Amniotic epithelial cell (primary cell): ENCODE data around the gene SV2B.

Source experiments
- DNase-seq: peaks from one replicate; pipeline ENCODE4 v3.0.0-alpha.2; 2010; ENCODE audit warnings: low read depth

The SV2B gene

DNA sequence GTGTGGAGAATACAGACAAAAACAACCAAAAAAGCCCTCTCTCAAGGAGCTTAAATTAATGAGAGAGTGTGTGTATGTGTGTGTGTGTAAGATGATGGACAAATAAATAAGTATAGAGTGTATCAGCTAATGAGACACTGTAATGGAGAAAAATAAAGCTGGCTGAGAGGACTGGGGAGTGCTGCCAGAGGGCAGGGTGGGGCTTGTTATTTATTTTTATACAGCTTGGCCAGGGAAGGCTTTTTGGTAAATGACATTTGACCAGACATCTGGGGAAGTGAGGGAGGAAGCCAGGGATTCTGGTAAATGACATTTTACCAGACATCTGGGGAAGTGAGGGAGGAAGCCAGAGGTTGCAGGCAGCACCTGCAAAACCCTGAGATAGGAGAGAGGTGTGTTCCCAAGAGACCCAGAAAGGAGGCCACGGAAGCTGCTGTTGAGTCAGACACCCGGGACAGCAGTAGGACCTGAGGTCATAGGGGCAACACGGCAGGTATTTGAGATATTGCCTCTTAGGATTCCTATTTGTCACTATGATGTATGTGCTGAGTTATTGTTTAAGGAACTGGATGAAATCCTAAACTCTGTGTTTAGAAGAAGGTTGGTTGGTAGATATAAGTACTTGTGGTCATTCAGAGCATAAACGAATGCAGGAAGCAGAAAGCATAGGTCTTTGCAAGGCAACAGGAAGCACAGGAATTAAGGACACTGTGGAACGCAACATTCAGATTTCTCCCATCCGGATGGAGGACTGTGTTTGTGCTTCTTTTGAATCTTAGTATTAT, 2.7 kb downstream of the SV2B start:
- no peak for DNase-seq

DNA sequence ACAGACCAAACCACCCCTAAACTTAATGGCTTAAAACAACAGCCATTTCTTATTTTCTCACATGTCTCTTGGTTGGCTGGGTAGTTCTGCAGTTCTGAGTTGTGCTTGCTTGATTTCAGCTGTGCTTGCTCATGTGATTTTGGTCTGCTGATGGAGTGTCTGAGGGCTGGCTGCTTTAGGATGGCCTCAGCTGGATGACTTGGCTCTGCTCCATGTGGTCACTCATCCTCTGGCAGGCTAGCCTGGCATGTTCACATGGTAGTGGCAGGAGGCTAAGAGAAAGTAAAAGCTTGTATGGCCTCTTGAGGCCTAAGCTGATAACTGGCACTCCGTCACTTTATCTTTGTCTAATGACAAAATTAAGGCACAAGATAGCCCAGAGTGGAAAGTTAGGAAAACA, 4.1 kb downstream of the SV2B start:
- DNase-seq = no peak

DNA sequence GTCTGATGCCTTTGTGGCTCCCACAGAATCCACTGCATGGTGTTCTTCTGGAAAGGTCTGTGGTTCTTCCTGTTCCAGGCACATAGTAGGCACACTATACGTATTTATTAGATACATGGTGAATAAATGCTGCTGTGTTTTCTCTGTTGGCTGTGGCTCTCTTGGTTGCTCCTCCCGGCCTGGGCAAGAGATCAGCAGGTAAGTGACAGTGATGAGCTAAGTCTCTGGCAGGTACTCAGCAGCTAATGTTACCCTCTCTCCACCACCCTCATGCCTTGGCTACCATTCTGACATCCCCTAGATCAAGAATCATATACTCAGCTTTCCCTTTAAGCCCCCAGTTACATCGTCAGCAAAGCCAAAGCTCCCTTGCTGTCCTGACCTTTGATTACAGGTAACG, 8.4 kb downstream of the SV2B start:
- no peak for DNase-seq

DNA sequence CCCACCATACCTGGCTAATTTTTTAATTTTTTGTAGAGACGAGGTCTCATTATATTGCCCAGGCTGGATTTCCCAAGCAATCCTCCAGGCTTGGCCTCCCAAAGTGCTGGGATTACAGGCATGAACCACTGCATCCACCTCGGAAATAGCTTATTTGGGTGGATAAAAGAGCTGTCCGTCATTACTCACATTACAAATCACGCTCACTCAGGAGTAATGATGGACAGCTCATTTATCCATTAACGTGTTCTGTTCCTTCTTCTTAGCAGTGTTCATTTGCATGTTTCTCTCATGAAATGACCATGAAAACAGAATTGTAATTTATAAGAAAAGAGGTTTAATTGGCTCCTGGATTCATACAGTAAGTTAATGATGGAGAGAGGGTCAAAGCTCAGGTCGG, 9.8 kb downstream of the SV2B start:
- no peak for DNase-seq

DNA sequence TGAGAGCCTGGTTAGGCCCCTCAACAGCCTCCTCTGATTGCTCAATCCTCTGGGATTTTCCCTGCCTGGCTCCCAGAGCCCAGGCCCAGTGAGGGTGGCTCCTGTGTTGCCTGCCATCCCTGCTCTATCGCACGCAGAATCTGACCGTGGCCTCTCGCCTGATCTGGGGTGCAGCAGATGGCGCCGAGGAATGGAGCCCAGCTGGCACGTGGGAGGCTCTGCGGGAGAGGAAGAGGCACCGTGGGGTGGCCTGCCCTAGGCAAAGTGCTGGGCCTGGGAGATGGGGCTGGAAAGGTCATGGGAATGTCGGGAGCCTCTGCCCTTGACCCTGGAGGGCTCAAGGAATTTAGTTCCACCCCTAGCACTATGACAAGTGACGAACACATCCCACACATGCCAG, 10.3 kb downstream of the SV2B start:
- no peak for DNase-seq

DNA sequence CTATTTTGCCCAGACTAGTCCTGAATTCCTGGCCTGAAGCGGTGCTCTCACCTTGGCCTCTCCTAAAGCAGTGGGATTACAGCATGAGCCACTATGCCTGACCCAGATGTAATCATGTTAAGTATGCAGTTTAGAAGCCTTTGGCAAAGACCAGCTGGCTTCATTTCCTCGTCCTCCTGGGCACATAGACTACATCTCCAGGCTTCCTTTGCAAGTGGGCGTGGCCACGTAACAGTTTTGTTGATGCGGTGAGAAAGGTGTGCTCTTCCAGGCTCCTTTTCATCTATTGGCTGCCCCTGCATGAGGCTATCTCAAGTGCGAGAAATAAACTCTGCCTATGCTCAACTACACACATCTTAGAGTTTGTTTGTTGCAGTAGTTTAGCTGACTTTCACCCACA, 13.0 kb downstream of the SV2B start:
- no peak for DNase-seq

DNA sequence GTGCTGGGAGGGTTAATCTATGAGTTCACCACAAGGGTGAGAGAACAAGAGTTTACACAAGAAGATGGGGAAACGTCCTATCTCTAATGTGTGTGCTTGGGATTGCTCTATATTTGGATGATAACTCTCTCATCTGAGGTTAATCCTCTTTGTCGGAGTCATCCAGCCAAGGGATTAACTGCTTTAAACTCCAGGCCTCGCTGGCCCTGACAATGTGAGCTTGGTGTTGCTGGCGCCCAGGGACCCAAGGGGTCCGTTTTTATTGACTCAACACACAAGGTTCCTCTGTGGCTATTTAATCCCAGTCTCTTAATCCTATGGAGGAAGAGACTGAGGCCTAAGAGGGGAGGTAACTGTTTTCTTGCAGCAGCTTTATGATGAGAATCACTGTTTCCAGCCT, 14.2 kb downstream of the SV2B start:
- DNase-seq = no peak

DNA sequence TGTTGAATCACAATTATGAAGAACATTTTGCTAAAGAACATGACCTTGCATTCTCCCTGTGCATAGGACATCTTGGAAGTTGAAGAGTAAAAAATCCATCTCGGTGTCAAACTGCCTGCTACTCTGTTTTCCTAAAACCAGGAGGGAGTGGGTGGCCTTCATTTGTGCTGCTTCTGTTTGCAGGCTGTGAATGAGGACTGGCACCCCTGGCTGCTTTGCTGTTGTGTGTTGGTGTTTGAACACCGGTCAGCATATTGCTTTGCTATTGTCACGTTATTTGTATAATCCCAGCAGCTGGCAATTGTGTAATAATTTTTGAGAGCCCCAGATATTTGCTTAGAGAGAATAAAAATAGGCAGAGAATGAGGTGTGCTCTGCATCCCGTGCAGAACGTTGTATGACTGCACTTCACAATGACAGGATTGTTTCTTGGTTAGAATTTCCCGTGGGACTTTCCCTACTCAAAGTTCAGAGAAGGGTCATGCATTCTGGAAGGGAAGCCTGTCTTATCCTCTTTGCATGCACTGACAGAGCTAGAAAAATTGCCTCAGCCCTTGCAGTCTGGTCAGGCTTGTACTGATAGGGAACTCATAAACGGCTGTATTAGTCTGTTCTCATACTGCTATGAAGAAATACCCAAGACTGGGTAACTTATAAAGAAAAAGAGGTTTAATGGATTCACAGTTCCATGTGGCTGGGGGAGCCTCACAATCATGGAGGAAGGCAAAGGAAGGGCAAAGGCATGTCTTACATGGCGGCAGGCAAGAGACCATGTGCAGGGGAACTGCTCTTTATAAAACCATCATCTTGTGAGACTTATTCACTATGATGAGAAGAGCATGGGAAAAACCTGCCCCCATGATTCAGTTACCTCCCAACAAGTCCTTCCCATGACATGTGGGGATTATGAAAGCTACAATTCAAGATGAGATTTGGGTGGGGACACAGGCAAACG, 16.3 kb downstream of the SV2B start:
- DNase-seq = peak; percentile 18

DNA sequence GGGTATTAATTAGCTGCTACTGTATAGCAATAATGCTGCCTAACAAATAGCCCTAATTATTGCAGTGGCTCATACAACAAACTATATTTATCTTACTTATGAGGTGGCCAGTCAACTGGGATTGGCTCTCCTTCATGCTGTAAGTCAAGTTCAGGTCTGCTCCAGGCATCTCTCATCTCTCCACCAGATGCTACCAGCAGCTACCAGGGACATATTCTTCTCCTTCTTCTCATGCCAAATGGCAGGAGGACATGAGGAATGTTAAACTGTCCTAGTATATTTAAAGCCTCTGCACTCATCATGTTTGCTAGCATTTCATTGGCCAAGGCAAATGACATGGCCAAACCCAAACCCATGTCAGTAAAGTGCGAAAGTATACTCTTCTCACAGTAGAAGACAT, 17.3 kb downstream of the SV2B start:
- no peak for DNase-seq

DNA sequence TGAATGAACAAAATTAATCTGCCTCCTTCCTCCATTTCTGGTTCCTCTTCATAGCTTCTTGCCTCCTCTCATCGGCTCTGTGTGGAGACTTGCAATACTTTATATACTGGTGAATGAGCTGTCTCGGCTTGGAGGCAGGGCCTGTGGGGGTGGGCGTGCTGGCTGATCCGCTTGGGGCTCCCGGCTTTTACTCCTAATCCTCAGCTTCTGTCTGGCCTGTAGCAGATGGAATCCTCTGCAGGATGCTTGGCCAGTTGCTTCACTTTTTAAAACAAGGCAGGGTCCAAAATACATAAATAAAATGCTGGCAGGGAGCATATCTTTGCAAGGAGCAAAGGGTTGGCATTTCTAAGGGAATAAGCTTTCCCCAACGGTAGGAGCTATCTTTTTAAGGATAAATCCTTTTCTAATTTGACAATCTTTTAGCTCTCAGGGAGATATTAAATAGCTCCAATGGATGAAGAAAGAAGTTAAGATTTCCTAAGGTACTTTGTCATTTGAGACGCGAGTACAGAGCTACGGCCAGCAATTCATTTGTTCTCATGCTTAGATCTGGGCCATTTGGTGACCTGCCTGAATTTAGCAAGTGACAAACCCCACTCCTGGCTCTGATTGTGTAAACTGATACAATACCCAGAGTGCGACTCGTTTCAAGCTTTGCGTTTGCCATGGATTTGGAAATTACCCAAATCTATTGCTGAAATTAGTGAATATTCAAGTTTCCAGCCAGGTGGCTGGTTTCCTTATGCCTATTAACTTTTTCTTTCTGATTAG, 18.9 kb downstream of the SV2B start:
- no peak for DNase-seq

DNA sequence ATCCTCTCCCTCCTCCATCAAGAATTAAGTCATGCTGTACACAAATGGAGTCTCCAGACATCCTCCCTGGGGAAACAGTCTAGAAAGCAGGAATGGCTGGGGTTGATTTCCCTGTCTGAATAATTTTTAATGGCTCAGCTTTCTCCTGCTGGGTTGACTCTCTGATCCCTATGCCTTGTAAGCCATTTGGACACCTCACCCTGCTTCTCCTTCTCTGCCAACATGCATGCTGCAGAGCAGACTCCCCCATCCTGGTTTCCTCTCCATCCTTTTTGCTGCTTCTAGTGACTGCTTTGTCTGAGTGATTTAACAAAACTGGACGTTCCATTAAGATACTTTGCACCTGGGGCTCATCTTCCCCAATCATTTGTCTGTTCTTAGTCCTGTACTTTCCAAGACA, 22.2 kb downstream of the SV2B start:
- no peak for DNase-seq

DNA sequence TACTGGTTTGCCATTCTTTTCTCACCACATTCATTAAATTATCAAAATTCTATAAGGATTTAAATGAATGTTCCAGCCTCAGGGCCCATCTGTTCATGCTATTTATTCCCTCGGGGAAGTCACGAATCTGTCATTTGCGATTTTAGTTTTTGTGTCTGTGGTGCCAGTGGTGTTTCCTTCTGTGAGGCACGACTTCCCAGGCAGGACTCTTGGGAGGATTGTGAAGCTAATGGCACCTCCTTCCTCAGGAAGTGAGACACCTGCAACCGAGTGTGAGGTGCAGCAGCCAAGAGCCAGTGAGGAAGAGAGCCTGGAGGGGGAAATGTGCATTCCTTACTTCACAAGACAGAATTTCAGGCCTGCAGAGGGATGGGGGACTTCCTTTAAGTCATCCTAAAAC, 24.1 kb downstream of the SV2B start:
- DNase-seq = no peak

DNA sequence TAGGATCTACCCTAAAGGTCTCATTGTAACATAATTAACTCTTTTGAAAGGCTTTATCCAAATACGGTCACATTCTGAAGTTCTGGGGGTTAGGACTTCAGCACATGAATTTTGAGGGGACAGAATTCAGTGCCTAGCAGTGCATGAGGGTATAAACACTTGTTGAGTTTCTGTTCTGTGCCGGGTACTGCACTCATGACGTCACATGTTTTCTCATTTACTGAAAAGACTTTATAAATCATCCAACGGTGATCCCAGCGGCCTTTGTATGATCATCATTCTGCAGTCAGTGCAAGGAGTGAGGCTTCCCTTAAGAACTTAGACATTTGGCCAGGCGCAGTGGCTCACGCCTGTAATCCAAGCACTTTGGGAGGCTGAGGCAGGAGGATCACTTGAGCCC, 25.1 kb downstream of the SV2B start:
- no peak for DNase-seq

DNA sequence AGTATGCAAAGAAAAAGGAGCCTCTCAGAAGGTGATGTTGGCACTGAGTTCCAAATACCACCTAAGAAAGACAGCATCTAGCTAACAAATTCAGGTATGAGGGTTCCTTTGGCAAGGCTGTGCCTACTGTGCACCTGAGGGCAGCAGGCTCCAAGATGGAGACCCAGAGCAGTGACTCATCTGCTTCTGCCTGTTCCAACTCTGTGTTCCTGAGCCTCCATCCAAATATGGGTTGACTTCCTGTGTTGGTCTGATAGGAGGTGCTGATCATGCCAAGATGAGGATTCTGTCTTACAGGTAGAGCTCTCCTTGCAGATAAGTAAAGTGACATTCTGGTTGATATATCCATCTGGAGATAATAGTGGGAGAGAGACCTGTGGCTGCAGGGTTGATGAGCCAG, 26.0 kb downstream of the SV2B start:
- DNase-seq = no peak

DNA sequence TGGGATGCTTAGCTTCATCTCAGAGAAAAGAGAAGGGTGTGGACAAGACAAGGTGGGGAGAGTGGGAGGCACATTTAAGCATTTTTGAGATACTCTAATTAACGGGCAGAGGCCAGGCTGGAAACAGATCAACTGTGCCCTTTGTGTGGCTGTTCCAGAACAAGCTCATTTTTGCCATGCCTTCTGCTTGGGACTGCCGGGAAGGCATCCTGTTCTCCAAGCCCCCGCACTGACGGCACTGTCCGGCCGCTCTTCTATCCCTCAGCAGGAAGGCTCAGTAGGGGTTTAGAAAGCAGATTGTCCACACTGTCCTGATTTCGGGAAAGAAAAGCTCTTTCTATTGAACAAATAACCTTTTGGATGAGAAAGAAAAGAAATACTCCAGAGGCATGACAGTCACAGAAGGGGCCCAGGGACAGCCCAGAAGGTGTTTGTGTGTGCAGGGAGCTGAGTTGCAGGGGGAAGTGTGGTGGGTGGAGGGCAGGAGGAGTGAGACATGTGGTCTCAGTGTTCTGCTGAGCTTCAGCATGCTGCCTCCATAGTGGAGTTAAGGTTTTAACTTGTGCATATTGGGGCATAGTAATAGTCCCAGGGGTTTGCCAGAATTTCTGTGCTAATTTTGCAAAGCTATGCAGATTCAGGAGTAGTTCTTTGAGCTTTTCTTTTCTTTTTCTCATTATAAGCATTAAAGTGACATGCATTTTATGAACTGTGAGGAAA, 27.3 kb downstream of the SV2B start:
- no peak for DNase-seq

DNA sequence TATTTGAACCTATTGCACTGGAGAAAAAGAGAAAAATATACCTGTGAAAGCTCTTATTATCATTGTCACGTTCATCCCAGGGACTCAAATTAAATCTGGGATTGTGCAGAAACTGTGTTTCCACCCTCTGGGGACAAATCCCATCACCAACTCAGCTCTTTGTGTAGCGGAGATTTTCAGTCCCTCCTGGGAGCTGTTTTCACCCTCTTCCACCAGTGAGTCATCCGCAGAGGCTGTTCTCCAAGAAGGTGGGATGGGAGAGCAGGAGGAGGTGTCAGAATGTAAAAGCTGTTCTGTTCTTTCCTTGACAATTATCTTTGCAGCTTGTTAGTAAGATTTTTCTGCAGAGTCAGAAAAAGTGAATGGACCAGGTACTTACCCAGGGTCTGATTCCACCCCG, 28.0 kb downstream of the SV2B start:
- no peak for DNase-seq

DNA sequence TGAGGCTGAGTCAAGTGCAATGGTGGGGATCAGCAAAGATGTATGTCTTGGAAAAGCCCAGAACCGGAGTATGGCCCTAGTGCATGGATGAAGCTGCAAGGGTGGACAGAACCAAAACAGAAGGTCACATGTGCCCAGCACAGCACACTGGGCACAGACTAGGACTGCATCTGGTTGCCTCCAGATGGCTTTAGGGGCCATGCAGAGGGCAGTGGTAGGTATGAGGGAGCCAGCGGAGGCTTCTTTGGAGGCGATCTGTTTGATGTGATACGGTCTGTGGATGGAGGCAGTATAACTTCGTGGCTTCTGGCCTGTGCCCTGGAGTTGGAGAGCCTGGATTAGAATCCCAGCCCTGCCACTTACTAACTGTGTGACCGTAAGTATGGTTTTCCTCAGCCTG, 29.4 kb downstream of the SV2B start:
- DNase-seq = no peak

DNA sequence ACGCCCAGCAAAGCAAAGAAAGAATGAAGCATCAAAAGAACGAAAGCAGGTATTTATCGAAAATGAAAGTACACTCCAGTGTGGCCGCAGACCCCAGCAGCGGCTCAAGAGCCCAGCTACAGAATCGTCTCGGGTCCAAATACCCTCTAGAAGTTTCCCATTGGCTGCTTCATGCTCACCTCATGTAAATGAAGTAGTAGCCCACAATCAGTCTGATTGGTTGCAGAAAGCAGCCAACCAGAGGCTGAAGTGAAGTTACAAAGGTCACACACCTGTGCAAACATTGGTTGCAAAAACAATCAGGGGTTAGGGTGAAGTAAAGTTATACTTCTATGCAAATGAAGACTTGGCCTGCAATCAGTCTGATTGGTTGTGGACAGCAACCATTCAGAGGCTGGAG, 32.0 kb downstream of the SV2B start:
- DNase-seq = no peak

DNA sequence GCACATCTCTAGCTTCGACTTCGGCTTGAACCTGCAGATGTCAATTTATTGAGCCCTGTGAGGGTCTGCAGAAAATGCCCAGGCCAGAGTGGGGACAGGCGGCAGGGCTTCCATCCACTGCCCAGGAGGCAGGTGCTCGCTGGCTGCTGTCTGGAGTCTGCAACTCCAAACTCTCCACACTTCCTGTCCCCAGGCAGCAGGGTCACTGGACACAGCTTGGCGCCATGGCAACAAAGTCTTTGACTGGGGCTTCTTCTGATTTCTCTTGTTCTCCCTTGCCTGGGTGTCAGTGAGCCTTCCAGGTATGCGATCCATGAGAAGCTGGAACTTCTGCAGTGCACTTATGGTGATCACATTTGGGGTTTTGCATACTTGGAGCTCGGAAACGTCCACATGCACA, 33.5 kb downstream of the SV2B start:
- DNase-seq = no peak

DNA sequence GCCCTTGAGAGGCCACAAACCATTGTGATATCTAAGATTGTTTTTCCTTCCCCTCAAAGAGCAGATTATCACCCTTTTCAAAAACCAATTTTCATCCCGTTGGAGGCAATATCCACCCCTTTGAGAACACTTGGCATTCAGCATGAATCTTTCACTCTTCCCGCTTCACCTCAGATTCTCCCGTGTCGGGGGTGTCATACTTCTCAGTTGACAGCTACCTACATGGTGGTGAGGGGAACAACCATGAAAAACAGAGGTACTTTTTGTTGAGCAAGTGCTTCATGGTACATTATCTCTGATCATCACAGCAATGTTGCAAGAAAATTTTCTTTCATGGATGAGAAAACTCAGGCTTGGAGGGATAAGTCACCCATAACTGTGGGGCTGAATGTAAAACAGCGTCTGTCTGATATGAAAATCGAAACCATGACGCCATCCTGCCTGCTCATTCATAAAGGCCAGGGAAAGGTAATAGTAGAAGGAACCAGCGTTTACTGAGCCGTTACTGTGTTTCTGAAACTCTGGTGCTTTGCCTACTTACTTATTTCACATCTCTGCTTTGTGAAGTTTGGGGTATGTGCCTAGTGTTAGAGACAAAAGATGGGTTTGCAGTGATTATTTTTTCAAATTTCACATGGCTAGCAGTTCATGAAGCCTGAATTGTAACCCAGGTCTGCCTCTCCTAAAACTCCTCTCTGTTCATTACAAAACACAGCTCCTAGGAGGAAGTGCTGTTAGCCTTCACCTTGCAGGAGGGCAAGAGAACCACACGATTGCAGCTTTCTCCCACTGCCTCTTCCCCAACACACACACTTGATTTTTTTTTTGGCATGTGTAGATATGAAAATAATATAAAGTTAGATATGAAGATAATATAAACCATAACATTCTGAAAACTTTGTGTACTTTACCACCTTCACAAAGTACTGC, 35.4 kb downstream of the SV2B start:
- no peak for DNase-seq

DNA sequence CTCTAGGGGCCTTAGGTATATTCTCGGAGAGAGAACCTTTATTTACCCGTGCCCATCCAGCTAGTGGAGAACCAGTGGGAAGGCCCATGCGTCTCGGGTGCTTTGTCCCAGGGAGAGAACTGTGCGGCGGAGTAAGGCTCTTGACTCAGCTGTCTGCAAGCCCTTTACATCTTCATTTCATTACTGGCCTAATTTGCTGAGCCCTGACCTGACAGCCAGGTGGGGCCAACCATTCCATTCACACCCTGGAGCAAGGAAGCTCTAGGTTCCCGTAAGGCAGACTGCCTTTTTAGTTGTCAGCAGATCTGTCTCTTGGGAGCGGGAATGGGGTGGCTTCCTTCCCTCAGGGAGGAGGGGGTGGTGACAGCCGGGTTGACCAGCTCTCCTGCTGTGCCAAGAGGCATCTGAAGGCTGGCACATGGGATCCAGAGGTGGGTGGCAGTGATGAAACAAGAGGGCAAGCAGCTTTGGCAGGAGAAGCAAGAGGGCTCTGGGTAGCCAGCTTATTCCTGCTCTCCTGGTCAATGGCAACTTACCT, 36.4 kb downstream of the SV2B start:
- DNase-seq = no peak
